Coronary artery (tissue), 2 donors: ENCODE measurements around the gene SHLD1.
"Not testable (repeated sequence)": the region's sequence is repeated elsewhere in the genome, so short reads cannot be mapped to it uniquely, and the experiment has no call there.

ENCODE experiments used
- DNase-seq: peaks from one replicate; pipeline ENCODE4 v3.0.0-alpha.2; 2017; ENCODE audit warnings: low spot score
- H3K27ac ChIP-seq, 2 donors: fragments of 200-600 bp; sonication (generic); one replicate each; pipeline ENCODE4 v1.5.1; 2016 to 2019
- H3K4me3 ChIP-seq: fragments of 200-600 bp; sonication (generic); 2 replicates; pipeline ENCODE4 v1.5.1; 2016; ENCODE audit warnings: mild to moderate bottlenecking, moderate library complexity
- TF ChIP-seq, protein P1 (sequence below): fragments of 200-600 bp; sonication (generic); IDR thresholded peaks from one replicate; pipeline ENCODE4 v1.5.1; 2019; ENCODE audit warnings: antibody characterized with exemption

Gene SHLD1

DNA sequence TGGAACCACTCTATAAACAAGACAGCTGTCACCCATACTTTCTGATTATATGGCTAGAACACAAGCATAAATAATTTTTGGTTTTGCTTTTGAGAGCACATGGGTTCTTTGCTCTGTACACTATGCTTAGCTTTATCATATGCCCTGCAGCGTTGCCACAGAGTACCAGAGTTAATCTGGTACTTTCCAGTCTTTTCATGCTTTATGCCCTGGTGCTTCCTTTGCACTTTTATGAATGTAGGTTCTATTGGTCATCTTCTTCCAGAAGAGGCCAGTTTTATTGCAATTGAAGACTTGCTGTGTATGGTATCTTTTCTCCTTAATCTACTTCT is 20.8 kb downstream of the SHLD1 start:
- no peak overlapping the region for H3K27ac ChIP-seq
- TF ChIP-seq, protein P1, sequence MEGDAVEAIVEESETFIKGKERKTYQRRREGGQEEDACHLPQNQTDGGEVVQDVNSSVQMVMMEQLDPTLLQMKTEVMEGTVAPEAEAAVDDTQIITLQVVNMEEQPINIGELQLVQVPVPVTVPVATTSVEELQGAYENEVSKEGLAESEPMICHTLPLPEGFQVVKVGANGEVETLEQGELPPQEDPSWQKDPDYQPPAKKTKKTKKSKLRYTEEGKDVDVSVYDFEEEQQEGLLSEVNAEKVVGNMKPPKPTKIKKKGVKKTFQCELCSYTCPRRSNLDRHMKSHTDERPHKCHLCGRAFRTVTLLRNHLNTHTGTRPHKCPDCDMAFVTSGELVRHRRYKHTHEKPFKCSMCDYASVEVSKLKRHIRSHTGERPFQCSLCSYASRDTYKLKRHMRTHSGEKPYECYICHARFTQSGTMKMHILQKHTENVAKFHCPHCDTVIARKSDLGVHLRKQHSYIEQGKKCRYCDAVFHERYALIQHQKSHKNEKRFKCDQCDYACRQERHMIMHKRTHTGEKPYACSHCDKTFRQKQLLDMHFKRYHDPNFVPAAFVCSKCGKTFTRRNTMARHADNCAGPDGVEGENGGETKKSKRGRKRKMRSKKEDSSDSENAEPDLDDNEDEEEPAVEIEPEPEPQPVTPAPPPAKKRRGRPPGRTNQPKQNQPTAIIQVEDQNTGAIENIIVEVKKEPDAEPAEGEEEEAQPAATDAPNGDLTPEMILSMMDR = no peak
- H3K4me3 ChIP-seq = no peak overlapping the region
- DNase-seq = no peak

DNA sequence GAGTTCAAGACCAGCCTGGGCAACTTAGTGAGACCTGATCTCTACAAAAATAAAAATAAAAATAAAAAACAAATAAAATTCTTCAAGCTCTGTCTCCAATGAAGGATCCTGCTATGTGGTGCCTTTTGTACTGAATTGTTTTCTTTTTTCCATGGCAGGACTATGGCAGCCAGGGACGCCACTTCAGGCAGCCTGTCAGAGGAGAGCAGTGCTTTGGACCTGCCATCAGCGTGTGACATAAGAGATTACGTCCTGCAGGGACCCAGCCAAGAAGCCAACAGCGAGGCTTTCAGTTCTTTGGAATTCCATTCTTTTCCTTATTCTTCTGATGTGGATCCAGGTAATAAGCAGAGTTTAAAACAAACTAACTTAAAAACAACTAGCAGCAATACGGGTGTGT is 22.5 kb downstream of the SHLD1 start:
- TF ChIP-seq, protein P1 = no peak
- Histone ChIP-seq H3K4me3 (no peak overlapping the region), H3K27ac (no peak overlapping the region)
- DNase-seq = no peak

DNA sequence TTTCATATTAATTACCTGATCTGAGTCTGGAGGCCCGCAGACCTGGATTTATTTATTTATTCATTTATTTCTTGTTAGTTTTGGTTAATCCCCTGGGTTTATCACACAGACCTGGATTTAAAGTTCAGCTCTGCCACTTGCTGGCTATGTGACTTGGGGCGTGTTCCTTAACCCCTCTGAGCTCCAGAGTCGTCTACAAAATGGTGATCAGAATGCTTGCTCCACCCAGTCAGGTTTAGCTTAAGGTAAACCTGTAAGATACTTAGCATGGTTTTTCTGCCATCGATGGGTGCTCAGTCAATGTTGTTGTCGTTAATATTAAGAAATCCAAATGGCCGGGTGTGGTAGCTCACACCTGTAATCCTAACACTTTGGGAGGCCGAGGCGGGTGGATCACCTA is 23.4 kb downstream of the SHLD1 start:
- TF ChIP-seq, protein P1 = no peak
- Histone ChIP-seq H3K4me3 (no peak overlapping the region), H3K27ac (no peak overlapping the region)
- DNase-seq = no peak

DNA sequence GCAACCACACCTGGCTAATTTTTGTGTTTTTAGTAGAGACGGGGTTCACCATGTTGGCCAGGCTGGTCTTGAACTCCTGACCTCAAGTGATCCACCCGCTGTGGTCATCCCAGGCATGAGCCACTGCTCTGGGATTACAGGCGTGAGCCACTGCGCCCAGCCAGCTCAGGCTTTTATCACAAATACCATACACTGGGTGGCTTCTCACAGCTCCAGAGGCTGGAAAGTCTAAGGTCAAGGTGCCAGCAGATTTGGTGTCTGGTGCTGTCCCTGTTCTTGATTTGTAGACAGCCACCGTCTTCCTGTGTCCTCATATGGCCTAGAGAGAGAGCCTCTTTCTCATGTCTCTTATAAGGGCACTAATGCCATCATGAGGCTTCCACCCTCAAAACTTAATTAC is 25.9 kb downstream of the SHLD1 start:
- no peak for DNase-seq
- Histone ChIP-seq H3K27ac (no peak overlapping the region), H3K4me3 (no peak overlapping the region)
- TF ChIP-seq, protein P1 = no peak

DNA sequence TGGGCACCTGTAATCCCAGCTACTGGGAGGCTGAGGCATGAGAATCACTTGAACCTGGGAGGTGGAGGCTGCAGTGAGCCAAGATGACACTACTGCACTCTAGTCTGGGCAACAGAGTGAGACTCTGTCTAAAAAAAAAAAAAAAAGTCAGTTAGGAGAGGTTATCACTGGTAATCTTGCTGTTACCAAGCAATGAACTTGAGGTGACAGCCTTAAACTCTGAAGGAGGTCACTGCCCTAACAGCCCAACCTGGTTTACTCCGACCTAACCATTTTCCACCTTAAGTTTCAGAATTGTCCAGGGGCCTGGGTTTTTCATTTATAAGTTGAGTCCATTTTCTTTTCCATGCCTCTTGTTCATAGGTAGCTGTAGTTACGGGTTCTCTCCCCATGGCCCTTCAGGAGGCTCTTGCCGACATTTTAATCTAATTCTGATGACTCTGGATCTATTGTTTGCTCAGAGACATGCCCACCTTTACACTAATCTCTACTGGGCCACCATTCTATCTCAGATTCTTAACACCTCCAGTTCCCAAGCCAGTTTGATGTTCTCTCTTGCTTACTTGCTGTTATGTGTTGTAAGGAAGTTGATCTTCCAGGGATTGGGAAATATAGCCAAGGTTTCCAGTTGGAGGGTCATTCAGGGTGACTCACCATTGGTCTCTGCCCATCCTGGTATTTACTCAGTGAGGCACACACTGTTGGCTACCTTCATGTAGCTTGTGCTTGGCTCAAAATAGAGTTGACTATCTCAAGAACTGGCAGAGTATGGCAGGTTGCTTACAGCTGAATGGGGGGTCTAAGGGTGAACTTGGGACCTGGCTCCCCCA is 29.1 kb downstream of the SHLD1 start:
- Histone ChIP-seq H3K27ac (no peak overlapping the region), H3K4me3 (no peak overlapping the region)
- no peak for DNase-seq
- TF ChIP-seq, protein P1 = no peak

DNA sequence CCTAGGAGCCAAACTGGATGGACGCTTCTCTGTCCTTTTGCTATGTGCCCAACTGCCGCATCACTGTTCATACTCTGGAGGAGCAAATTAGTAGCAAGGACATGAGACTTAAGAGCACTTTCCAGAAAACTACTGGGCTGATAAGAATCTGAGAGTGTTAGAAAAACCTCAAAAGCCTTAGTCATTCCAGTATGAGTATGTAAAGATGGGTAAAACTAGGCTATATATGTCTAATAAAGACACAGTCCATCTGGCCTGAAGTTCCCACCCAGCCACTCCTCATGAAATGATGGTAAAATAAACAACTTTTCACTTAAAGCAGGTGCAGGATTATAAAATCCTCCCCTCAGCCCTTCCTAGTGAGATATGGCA is 30.6 kb downstream of the SHLD1 start:
- no peak overlapping the region for H3K27ac ChIP-seq

DNA sequence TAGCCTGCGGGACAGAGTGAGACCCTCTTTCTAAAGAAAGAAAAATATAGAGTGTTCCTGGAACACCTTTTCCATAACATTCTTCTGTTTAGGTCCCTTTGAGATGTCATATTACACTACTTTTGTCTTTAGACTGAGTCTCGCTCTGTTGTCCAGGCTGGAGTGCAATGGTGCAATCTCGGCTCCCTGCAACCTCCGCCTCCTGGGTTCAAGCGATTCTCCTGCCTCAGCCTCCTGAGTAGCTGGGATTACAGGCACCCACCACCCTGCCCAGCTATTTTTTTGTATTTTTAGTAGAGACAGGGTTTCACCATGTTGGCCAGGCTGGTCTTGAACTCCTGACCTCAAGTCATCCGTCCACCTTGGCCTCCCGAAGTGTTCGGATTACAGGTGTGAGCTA is 31.2 kb downstream of the SHLD1 start:
- not testable (repeated sequence) for DNase-seq, H3K4me3 ChIP-seq, H3K27ac ChIP-seq

More for the DNA sequence above, 30.6 kb downstream of the SHLD1 start:
- TF ChIP-seq, protein P1 = no peak
- DNase-seq = no peak
- H3K4me3 ChIP-seq = no peak overlapping the region
